IPS-20b (cell line): ENCODE measurements around the gene TRMT5.
A peak's percentile ranks its signal among the peaks of the same experiment; 100 is the strongest.

ENCODE experiments used
- H3K27ac ChIP-seq: one replicate; pipeline ENCODE4 v1.5.1; 2013; ENCODE audit warnings: low read length
- H3K27me3 ChIP-seq: 2 replicates; pipeline ENCODE4 v1.6.1; 2013; ENCODE audit warnings: mild to moderate bottlenecking, low read length, inconsistent platforms; ENCODE audit not compliant: insufficient read depth
- H3K36me3 ChIP-seq: 2 replicates; pipeline ENCODE4 v1.6.1; 2013; ENCODE audit warnings: low read depth, mild to moderate bottlenecking, inconsistent platforms, low read length, moderate library complexity; ENCODE audit not compliant: insufficient read depth
- H3K4me1 ChIP-seq: 2 replicates; pipeline ENCODE4 v1.6.1; 2013; ENCODE audit warnings: mild to moderate bottlenecking, control low read depth, inconsistent platforms, low read length, moderate library complexity; ENCODE audit not compliant: insufficient read depth
- H3K4me3 ChIP-seq: 2 replicates; pipeline ENCODE4 v1.5.1; 2013; ENCODE audit warnings: mild to moderate bottlenecking, low read length, inconsistent platforms
- H3K9ac ChIP-seq: 2 replicates; pipeline ENCODE4 v1.6.1; 2013; ENCODE audit warnings: low read depth, mild to moderate bottlenecking, inconsistent platforms, low read length, moderate library complexity
- H3K9me3 ChIP-seq: 2 replicates; pipeline ENCODE4 v1.6.1; 2013; ENCODE audit warnings: mild to moderate bottlenecking, low read depth, low read length, inconsistent platforms; ENCODE audit not compliant: insufficient read depth

The TRMT5 gene

GRCh38 chr14:60980811-60981632, at the start of gene TRMT5, which contains the start of gene SLC38A6:
Gene TRMT5, minus strand, starts transcription at chr14:60981079. Its CDS starts 106 bp downstream, at chr14:60980973.
Gene SLC38A6, plus strand, starts transcription at chr14:60981245. Its CDS starts 33 bp downstream, at chr14:60981278.
- peak within 1 kb of the TSS; percentile 98 for H3K9ac ChIP-seq
- H3K9me3 ChIP-seq = no peaks in the 10 kb centered on the region
- no peaks in the 10 kb centered on the region for H3K27me3 ChIP-seq
- peak within 1 kb of the TSS; percentile 51 for H3K27ac ChIP-seq
- 0 out of 2 replicates have a peak, but pooled peaks cover 3% of the 10 kb centered on the region for H3K4me1 ChIP-seq
- peak within 1 kb of the TSS; percentile 99 for H3K4me3 ChIP-seq
- peaks cover 50% of the 10 kb centered on the region for H3K36me3 ChIP-seq

GRCh38 chr14:61026526-61026925, 45.6 kb upstream of the TRMT5 start:
- no peak overlapping the region for H3K9ac ChIP-seq
- H3K9me3 ChIP-seq = no peaks in the 10 kb centered on the region
- no peak overlapping the region for H3K4me3 ChIP-seq
- H3K27me3 ChIP-seq = no peaks in the 10 kb centered on the region
- no peaks in the 10 kb centered on the region for H3K4me1 ChIP-seq
- H3K36me3 ChIP-seq = no peaks in the 10 kb centered on the region
- H3K27ac ChIP-seq = no peak overlapping the region

- H3K27ac ChIP-seq = no peak overlapping the region
- no peaks in the 10 kb centered on the region for H3K36me3 ChIP-seq
- H3K9ac ChIP-seq = no peak overlapping the region
- H3K4me1 ChIP-seq = no peaks in the 10 kb centered on the region
- no peaks in the 10 kb centered on the region for H3K9me3 ChIP-seq
- H3K4me3 ChIP-seq = no peak overlapping the region
- no peaks in the 10 kb centered on the region for H3K27me3 ChIP-seq
Measured at GRCh38 chr14:61025251-61026223, 44.7 kb upstream of the TRMT5 start.

GRCh38 chr14:61019537-61019936, 38.7 kb upstream of the TRMT5 start:
- Histone ChIP-seq H3K4me3 (no peak overlapping the region), H3K27me3 (no peaks in the 10 kb centered on the region), H3K9ac (no peak overlapping the region), H3K9me3 (peaks cover 15% of the 10 kb centered on the region), H3K4me1 (no peaks in the 10 kb centered on the region), H3K36me3 (no peaks in the 10 kb centered on the region), H3K27ac (no peak overlapping the region)

- Histone ChIP-seq H3K36me3 (no peaks in the 10 kb centered on the region), H3K4me1 (no peaks in the 10 kb centered on the region), H3K27ac (no peak overlapping the region), H3K9ac (no peak overlapping the region), H3K4me3 (no peak overlapping the region), H3K9me3 (no peaks in the 10 kb centered on the region), H3K27me3 (no peaks in the 10 kb centered on the region)
Measured at GRCh38 chr14:61003571-61003970, 22.7 kb upstream of the TRMT5 start.

- H3K4me1 ChIP-seq = no peaks in the 10 kb centered on the region
- H3K27me3 ChIP-seq = no peaks in the 10 kb centered on the region
- H3K36me3 ChIP-seq = no peaks in the 10 kb centered on the region
- no peak overlapping the region for H3K9ac ChIP-seq
- H3K27ac ChIP-seq = no peak overlapping the region
- H3K9me3 ChIP-seq = no peaks in the 10 kb centered on the region
- no peak overlapping the region for H3K4me3 ChIP-seq
Measured at GRCh38 chr14:60999536-60999935, 18.7 kb upstream of the TRMT5 start.

- no peak overlapping the region for H3K9ac ChIP-seq
- no peaks in the 10 kb centered on the region for H3K36me3 ChIP-seq
- no peaks in the 10 kb centered on the region for H3K27me3 ChIP-seq
- H3K9me3 ChIP-seq = no peaks in the 10 kb centered on the region
- H3K4me3 ChIP-seq = no peak overlapping the region
- no peaks in the 10 kb centered on the region for H3K4me1 ChIP-seq
- H3K27ac ChIP-seq = no peak overlapping the region
Measured at GRCh38 chr14:60998617-60999016, 17.7 kb upstream of the TRMT5 start.

GRCh38 chr14:60989599-60989998, 8.7 kb upstream of the TRMT5 start:
- Histone ChIP-seq H3K9ac (no peak overlapping the region), H3K27ac (no peak overlapping the region), H3K36me3 (peaks cover 27% of the 10 kb centered on the region; the same call in 1 of the 2 replicates), H3K4me1 (no peaks in the 10 kb centered on the region), H3K4me3 (no peak overlapping the region), H3K9me3 (no peaks in the 10 kb centered on the region), H3K27me3 (no peaks in the 10 kb centered on the region)

GRCh38 chr14:60986500-60986899, 5.6 kb upstream of the TRMT5 start:
- H3K4me1 ChIP-seq = no peaks in the 10 kb centered on the region
- H3K27me3 ChIP-seq = no peaks in the 10 kb centered on the region
- no peak overlapping the region for H3K9ac ChIP-seq
- H3K27ac ChIP-seq = no peak overlapping the region
- no peak overlapping the region for H3K4me3 ChIP-seq
- peaks cover 29% of the 10 kb centered on the region; the same call in 1 of the 2 replicates for H3K36me3 ChIP-seq
- H3K9me3 ChIP-seq = no peaks in the 10 kb centered on the region

GRCh38 chr14:60984196-60984595, 3.3 kb upstream of the TRMT5 start:
- Histone ChIP-seq H3K36me3 (peaks cover 27% of the 10 kb centered on the region), H3K4me1 (0 out of 2 replicates have a peak, but pooled peaks cover 3% of the 10 kb centered on the region), H3K27ac (no peak overlapping the region), H3K9ac (no peak overlapping the region), H3K27me3 (no peaks in the 10 kb centered on the region), H3K4me3 (no peak overlapping the region), H3K9me3 (no peaks in the 10 kb centered on the region)

- Histone ChIP-seq H3K36me3 (peaks cover 45% of the 10 kb centered on the region), H3K9me3 (no peaks in the 10 kb centered on the region), H3K9ac (peak overlapping the region; percentile 98), H3K27ac (peak overlapping the region; percentile 51), H3K4me3 (peak overlapping the region; percentile 99), H3K4me1 (0 out of 2 replicates have a peak, but pooled peaks cover 3% of the 10 kb centered on the region), H3K27me3 (no peaks in the 10 kb centered on the region)
Measured at GRCh38 chr14:60981633-60982455, 965 bp upstream of the TRMT5 start.
